Medulla oblongata (tissue), 1 donor: ENCODE data around the gene CHRDL2.

Experiments
- DNase-seq: peaks from one replicate; pipeline ENCODE4 v3.0.0-alpha.2; 2015; ENCODE audit errors: extremely low spot score

CHRDL2 gene

DNA sequence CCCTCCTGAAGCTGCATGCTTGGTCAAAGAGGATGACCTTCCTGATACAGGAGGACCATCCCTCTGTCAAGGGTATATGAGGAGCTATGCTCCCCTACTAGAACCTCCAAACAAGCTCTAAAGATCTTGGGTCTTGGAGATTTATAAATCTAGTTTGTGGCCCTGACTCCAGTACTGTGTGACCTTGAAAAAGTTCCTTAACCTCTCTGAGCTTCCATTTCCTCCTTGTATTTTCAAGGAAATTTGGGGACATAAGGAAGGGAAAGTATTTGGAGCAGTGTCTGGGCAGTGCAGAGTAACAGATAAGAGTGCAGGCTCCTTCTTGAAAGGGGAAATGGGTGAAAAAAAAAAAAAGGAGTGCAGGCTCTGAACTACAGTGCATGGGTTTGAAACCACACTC lies 45.9 kb downstream of the CHRDL2 start:
- DNase-seq: no peak

DNA sequence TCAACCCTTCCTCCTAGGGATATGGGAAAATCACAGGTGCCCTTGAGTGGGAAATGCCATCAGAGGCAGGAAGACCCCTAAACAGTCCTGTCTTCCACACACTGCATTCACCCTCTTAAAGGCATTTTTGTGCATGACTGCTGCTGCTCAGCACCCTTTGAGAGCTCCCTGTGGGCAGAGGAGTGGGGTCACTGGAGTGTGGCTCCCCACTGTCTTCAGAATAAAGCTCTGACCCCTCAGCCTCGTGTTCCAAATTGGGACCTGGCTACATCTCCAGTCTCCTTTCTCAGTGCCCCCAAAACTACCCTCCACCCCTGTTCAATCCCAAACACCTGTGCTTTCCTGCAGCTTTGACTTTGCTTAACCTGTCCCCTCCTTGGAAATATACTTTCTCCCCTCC lies 46.6 kb downstream of the CHRDL2 start:
- DNase-seq: no peak

DNA sequence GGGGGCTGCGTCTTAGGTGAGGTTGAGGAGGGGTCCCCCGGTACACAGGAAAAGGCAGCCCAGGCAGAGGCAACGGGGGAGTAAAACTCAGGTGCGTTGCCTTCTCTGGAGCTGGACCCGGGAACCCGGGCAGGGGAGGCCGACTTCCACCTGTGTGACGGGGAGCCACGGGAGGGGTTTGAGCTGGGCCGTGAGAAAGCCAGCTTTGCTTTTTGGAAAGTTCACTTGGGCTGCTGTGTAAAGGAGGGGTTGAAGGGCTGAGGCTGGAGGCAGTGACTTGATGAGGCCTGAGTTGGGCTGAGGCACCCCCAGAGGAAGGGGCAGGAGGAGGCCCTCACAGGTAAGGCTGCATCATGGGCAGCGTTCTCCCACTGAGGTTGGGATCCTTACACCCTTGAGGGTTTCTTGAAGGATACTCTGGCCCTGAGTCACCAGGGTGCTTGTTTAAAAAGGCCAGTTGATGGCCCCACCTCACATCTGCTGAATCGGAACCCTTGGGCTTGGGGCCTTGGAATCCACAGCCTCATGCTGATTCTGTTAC lies 47.2 kb downstream of the CHRDL2 start:
- no peak for DNase-seq

DNA sequence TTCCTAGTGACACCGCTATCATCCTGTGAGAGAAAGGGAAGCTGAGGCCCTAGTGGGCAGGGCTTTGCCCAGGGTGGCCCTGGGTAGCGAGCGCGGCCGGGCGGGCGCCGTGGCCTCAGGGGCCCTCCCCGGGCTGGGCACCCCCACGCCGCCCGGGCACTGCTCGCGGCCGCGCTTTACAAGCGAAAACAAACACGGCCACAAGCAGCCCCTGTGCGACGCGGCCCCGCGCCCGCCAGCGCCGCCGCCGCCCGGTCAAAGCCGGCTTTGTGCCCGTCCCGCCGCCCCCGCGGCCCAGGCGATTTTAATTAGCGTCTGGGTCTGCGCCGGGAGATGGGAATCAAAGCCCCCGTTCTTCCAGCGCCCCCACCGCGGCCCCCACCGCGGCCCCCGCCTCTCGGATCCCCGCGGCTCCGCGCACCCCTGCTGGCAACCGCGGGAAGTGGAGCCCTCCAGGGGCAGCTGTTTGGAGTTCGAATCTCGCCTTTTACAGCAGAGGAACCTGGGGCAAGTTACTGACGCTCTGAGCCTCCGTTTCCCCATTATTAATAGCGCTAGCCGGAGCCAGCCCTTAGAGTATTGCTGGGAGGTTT lies 47.9 kb downstream of the CHRDL2 start:
- DNase-seq: peak; percentile 81

DNA sequence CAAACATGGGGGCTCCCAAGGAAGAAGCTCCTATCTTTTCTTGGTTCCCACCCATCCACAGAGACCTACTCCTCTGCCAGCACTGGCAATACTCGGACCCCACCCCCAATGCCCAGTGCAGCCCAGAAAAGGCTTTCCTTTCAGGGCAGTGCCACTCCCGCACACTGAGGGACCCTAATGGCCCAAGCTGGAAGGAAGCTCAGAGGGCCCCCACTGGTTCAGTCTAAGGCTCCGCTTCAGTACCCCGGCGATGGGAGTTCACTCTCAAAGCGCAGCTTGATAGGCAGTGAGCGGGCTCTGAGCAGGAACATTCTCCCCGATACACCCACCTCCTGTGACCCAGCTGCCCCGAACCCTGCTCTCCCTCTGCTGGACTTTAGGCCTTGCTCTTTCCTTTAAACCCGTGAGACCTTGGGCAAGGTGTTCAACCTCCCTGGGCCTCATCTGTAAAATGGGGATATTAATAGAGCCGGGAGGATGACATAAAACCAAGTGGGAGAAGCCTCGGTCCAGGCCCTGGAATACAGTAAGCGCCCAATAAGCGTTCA lies 48.4 kb downstream of the CHRDL2 start:
- DNase-seq: no peak

DNA sequence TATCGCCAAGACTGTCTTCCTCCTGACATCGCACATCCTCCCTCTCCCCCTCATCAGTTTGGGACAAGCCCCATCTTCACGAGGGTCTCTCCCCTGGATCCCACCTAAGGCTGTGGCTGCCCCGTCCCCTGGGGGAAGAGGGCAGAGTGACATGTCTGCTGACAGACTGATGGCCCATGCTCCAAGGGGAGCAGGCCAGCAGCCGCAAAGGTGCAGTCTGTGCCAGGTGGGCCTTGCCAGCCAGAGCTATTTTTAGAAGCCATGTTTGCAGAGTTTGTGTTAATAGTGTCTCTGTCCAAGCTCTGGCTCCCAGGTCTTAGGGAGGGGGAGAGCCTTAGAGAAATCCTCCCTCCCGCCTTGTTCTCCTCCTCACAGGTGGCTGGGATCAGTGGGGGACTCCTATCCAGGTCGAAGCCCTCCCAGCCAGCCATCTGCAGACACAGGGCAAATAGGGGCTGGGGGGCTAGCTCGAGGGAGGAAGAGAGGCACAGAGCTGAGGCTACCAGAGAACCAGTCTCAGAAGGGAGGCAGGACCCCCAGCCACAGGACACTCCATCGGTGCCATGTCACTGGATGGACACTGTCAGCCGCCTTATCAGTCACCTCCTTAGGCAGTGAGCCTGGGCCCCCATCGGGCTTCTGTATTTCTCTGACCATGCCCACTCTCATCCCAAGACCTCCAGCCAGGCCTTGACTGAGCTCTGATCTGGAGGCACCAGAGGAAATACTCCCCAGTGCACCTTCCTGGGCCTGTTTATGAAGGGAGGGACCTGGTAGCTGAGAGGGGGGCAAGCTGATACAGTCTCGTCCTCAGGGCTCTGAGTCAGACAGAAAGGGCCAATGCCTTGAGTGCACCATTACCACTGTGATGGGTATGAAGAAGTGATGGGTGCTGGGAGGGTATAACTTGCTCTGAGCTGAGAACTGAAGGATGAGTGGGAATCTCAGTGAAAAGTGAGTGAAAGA lies 49.3 kb downstream of the CHRDL2 start:
- DNase-seq: peak; percentile 57

DNA sequence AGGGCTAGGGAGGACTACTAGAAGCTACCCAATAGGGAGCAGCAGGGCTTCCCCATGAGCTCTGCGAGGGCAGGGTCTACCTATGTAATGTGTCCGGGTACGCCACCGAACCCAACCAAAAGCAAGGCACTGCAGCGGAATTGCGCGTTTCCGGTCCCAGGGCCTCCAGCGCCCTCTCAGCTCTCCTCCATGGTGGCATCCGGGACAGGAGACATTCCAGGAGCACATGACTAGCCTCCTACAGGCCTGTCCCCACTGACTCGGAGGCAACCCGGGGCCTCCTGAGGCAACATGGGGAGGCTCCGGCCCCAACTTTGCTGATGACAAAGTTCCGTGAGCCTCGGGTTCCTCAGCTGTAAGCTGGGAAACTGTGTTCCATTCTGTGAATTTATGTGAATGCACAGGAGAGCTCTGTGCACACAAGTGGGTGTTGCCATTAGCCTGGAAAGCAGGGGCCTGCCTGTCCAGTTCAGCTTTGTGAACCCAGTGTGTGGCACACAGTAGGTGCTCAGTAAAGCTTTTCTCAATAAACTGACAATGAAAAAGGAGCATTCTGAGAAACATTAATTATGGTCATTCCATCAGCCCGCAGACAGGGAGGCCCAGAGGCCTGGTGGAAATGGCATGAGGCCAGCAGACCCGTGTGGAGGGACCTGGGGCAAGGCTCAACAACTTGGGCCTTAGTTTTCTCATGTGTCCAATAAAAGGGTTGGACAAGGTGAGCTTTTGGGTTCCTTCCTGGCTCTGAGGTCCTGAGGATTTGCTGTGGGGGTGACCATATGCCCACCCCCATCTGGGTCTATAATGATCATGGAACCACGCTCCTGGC lies 50.3 kb downstream of the CHRDL2 start:
- DNase-seq: no peak

DNA sequence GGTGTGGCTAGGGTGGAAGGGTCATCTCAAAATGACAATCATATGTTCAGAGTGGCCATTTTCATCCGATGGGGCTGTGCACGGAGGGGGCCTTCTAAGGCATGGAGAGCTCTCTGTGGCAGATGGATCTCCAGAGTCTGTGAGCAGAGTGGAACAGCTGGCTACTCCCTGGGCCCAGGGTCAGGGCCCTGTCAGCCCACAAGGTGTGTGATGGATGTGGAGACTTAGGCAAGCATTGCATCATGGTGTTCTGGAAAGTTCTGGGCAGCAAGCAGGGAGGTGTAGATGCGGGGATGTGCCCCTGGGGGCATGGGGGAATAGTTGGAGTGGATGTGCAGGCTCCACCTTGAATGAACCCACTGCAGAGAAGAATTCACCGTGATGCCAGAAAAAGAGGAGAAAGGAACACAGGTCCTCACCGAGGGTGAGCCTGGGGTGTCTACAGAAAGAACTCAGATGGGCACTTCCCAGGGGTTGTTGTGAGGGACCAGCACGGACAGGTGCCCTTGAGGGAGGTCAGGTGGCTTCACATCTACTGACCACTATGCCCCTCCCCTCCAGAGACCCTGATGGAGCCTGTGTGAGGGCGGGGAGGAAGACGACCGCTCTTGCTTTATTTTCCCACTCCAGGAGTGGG lies 51.1 kb downstream of the CHRDL2 start:
- no peak for DNase-seq

DNA sequence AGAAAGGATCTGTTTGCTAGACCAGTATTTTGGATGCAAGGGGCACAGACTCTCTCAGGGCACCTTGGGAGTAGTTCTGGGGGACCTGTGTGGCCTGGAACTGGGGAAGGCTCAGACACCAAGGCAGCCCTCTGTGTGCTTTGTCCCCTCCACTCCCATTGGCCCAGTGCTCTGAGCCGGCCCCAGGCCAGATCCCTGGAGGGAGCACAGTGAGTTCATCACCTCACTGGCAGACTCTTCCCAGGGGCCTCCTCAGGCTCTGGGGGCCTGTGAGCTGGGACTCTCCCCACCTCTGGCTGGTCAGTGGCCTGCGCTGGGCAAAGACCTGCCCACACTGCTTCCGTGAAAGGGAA lies 51.7 kb downstream of the CHRDL2 start:
- DNase-seq: no peak

DNA sequence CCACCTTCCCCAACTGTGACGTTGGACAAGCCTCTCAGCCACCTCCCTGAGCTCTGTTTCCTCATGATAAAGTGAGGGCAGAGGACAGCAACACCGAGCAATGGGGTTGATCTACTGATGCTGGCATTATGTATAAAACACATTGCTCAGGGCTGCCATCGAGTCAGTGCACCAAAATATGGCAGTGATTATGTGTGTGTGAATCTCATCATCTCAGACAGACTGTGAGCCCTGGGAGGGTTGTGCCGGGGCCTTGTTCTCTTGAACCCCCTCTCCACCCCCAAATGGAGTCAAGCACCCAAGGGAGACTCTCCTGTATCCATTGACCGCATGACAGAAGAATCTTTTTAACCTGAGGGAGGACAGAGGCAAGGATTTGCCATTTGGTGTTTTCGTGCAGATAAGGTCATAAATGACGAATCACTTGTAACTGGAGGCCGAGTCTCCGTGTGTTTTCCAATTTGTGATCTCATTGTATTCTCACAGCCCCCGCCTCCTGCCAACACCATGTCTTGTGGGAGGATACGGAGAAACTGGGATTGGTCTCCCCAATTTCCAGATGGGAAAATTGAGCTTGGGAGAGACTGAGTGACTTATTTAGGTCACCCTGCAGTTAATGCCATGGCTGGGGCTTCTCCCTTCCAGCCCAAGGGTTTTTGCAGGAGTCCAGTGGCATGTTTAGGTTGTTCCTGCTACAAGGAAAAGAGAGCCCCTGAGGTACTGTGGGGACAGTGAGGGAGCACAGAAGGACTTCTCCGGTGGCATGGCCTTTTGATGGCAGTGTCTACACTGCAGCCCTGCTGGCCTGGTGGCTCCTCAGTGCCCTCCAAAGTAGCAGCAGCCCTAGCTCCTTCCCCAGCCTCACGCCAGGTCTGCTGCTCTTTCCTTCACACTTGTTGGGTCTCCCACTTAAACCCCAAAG lies 52.4 kb downstream of the CHRDL2 start:
- DNase-seq: no peak

DNA sequence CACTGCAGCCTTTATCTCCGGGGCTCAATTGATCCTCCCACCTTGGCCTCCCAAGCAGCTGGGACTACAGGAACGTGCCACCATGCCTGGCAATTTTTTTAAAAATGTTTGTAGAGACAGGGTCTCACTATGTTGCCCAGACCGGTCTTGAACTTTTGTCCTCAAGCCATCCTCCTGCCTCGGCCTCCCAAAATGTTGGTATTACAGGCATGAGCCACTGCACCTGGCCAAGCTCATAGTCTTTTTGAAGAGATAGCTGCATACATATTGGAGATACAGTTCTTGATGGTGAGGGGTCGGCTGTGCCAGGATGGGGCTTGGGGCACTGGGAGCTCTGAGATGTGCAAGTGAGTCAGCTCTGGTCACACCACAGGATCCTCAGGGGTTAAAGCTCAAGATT lies 53.2 kb downstream of the CHRDL2 start:
- no peak for DNase-seq

DNA sequence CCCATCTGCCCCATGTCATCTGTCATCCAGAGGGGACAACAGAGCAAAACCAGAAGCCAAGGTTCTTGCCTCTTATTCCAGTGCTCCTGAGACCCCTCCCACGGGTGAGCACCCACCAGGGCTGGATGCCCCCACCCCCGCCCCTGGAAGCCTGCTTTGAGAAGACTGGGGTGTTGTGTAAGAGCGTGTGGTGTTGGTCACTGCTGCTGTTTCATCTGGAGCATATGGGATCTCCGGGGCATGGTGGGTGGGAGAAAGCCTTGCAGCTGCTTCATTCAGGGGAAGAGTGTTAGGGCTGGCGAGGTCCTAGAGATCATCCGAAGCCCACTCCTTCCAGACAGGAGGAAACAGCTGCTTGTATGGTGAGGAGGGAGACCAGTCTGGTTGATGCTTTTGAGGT lies 54.1 kb downstream of the CHRDL2 start:
- DNase-seq: no peak

DNA sequence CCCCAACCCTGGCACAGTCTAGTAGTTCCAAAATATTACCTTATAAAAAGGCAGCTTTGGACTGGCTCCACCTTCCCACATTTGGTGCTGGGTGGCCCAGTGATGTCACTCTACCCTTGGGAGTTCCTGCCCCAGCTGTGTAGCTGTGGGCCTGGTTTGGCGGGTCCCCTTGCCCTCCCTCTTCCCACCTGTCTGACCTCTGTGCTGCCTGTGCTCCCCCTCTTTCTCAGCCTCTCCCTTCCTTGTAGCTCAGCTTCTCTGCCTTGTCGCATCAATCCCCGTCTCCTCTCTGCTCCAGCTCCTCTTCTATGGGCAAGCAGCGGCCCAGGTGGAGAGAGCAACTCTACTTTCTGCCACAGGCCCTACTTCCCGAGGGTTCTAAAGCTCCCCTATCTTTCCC lies 54.6 kb downstream of the CHRDL2 start:
- no peak for DNase-seq

DNA sequence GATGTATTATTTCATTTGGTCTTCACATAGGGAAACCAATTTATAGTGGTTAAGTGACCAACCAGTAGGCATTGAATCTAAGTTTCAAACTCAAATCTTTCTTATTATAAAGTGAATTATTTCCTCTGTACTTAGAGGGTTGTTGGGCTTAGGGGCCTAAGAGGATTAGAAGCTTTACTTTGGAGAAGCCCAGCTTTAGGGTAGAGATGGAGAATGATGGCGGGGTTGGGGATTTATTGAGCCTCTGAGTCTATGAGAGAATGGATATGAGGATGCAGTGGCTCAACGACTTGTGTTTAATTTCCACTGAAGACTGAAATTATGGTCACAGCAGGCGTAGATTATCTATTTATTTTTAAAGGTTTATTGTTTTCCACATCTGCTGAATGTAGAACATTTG lies 55.5 kb downstream of the CHRDL2 start:
- no peak for DNase-seq

DNA sequence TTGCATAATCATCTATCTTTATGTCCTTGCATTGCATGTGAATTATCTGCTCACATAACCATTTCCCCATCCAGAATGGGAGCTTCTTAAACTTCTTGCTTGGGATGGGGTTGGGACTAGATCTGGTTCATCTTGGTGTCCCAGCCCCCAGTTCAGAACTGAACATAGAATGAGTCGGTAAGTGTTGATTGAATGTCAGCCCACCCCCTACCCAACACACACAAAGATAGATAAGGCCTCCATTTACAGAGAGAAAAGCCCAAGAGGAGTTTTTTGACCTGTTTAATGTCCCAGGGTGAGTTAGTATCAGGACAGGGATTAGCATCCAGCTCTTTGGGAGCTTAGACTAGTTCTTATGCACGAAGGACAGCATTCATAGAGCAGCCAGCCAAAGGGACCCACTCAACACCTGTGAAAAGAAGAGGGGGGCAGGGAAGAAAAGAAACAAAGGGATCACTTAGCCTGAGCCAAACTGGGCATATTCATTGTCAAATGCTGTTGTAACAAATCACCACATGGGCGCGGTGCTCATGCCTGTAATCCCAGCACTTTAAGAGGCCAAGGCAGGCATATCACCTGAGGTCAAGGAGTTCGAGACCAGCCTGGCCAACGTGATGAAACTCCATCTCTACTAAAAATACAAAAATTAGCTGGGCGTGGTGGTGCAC lies 57.4 kb downstream of the CHRDL2 start:
- DNase-seq: peak; percentile 90

DNA sequence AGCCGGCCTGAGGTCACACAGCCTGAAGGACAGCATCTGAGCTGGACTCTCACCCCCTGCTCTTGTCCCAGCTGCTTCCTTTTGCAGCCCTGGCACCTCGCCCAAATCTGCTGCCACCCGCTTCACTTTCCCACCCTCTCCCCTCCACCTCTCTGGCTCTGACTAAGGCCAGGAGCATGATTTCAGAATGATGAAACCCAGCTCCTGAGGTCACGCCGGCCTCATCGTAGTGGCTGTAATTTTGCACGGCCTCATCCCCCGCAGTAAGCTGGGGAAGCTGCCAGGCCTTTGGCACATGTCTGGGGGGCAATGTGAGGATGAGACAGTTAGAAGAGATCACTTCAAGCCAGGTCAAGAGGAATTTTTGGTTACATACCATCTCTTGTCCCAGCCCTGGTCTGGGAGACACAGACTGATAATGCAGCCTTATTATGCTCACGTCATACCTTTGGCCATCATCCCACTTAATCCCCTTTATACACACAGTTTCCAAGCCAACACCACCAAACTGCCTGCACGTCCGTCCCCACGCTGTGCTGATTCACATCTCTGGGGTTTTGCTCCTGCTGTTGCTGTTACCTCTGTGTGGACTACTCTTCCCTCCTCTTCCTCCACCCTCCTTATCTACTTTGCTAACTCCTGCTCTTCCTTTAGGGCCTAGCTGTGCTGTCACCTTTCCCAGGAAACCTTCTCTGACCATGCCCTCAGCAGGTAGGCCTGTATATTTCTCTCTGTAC lies 58.1 kb downstream of the CHRDL2 start:
- DNase-seq: peak; percentile 42

DNA sequence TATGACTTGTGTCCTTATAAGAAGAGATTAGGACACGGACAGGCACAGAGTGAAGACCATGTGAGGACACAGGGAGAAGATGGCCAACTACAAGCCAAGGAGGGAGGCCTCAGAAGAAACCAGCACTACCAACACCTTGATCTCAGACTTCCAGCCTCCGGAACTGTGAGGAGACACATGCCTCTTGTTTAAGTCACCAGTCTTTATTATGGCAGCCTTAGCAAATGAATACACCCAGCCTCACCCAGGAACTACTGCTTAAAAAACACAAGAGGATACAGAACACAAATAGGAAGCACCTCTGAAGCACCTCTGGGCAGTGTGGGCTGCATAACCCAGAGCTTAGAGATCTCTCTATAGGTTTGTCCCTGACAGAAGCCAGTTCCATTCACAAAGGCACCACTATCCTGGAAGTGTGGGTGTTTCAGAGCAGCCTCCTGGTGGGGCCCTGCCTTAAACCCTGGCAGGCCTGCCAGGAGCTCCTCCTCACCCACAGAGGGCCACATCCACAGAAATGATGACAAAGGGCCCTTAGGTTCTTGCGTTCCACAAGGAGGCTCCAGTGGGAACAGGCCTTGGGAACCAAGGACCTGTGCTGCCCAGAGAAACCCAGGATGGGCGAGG lies 58.8 kb downstream of the CHRDL2 start:
- DNase-seq: no peak

DNA sequence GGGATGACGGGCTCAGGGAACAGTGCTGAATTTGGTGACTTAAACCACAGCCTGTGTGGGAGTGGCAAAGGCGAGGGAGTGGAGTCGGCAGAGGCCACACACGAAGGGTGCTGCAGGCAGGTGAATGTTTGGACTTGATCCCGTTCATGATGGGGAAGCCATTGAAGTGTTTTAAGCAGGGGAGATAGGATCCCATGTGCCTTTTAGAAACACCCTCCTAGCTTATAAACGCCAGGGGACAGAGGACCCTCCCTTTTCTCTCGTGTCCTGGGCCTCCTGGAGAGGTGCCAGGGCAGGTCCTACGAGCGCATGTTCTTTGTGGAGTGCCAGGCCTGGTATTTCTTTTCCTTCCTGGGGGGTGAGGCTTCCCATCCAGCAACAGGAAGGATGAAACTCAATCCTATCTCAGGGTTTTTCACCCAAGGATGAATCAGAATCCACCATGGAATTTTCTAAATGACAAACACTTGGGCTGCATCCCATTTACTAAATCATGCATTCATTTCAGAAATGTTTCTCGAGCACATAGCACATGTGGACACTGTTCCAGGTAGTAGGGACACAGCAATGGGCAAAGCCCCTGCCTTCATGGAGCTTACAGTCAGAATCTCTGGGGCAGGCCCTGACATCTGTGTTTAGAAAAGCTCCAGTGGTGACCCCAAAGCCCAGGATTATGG lies 59.6 kb downstream of the CHRDL2 start:
- no peak for DNase-seq
